DMS53 treated with DMSO at 0.1 percent for 48 hours (cell line): ENCODE measurements around the gene KDM2B.

Experiments
- DNase-seq: peaks from one replicate; lab custom pipeline; 2025; ENCODE audit not compliant: unreplicated experiment; lab: John Stamatoyannopoulos, UW

KDM2B gene

DNA sequence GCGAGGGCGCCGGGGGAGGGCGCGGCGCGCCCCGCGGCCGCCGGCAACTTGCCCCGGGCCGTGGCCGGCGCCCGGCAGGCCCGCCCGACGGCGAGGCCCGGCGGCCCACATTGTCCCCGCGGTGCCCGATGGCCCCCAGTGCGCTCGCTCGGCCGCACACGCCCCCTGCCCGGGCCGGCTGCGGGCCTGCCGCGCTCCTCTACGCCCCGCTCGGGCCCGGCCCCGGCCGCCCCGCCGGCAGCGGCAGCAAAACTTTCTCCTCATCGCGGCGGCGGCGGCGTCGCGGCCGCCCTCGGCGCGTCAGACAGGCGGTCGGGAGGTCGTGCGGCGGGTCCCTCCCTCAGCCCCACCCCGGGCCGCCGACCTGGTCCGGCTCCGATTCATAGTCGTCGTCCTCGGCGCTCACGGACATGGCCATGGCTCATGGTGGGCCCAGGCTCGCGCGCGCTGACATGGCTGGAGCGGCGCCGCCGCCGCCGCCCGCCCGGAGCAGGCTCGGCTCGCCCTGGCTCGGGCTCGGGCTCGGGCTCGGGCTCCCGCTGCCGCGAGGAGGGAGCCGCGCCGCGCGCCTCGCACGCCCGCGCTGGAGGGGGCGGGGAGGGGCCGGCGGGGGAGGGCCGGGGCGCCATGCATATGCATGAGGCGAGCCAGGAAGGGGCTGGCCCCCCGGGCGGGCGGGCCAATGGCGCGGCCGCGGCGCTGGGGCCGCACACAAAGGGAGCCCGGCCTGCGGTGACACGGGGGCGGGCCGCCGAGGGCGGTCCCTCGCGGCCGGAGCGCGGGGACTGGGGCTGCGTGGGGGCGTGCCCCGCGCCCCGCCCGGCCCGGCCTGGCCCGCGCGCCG is 113.8 kb downstream of the KDM2B start:
- peak; percentile 84 for DNase-seq

GRCh38 chr12:121465921-121466793 is 114.7 kb downstream of the KDM2B start:
- DNase-seq, result no peak

- DNase-seq, result no peak
Observed at GRCh38 chr12:121464331-121464730, 116.5 kb downstream of the KDM2B start.

- DNase-seq, result no peak
Observed at GRCh38 chr12:121461048-121461447, 119.8 kb downstream of the KDM2B start.

GRCh38 chr12:121456551-121456950 is 124.3 kb downstream of the KDM2B start:
- DNase-seq, result no peak

DNA sequence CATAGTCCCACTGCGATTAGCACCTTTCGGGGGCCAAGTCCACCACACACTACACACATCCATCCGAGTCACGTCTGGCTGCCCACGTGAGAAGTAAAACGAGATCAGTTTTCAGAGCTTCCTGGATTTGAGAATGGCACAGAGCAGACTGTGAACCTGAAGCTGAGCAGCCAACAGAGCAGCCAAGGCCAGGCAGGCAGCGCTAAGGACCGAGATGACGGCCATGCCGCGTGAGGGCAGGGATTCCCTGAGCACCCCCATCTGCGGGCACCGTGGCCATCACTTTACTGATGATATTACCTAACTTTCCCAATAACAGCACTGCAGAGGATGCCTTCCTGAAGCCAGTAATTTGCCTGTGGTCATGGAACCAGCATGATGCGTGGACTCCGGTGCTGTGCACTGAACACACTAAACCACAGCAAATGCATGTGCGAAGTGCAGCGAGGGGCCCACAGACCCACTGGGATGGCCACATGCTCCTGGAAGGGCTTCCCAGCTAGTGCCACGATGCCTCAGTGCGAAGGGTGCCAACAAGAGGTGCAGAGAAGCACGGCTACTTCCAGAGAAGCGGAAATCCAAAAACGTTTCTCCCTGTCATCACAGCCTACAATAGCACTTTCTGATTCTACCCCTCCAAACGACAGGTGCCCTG is 124.9 kb downstream of the KDM2B start:
- DNase-seq, result no peak

GRCh38 chr12:121454921-121455320 is 125.9 kb downstream of the KDM2B start:
- DNase-seq, result no peak

DNA sequence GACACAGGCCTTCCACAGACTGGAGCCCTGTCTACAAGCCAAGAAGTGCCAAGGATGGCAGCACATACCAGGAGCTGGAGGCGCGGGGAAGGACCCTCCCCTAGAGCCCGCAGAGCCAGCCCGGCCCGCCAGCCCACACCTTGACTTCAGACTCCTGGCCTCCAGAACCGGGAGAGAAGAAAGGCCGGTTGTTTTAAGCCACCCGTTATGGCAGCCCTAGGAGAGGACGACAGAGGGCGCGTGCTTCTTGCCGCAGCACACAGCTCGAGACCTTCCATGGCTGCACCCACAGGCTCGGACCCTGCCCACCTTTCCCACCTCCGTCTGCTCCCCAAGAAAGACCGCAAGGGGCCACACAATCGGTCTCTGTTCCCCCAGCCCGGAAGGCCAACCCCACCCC is 127.2 kb downstream of the KDM2B start:
- no peak for DNase-seq

- no peak for DNase-seq
Observed at GRCh38 chr12:121452985-121453360, 127.8 kb downstream of the KDM2B start.

DNA sequence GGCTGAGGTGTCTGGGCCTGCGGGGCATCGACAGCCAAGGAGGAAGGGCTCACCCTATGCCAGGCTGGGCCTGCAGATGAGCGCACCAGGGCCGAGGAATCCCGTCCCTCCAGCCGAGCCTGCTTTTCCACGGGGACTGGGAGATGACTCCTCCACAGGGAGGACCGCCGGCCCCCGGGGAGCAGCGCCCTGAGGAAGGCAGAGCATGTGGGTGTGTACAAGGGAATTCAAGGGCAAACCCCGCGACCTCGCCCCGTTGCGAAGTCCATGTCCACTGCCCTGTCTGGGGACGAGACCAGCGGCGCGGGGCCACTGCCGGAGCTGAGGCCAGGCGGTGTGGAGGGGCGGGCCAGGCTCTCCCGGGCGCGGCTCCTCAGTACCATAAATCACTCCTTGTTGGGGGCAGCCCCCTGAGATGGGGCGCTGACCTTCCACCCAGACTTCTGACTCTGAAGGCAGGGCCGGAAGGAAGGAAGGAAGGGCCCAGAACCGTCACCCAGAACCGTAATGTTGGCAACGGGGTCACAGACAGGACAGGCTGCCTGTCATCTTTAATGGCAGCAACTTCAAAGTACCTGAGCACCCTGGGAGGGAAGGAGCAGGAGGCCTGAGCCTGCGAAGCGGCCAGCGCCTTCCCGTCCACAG is 128.4 kb downstream of the KDM2B start:
- DNase-seq, result no peak

DNA sequence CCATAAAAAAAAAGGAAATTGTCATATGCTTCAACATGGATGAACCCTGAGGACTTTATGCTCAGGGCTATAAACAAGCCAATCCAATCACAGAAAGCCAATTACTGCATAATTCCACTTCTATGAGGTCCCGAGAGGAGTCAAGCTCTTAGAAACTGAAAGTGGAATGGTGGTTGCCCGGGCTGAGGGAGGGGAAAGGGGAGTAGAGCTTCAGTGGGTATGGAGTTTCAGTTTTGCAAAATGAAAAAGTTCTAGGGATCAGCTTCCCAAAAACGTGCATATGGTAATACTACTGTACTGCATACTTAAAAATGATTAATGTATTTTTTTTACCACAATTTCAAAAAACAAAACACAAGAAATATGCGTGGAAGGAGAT is 128.9 kb downstream of the KDM2B start:
- DNase-seq, result no peak

- no peak for DNase-seq
Observed at GRCh38 chr12:121448771-121449315, 132.0 kb downstream of the KDM2B start.

DNA sequence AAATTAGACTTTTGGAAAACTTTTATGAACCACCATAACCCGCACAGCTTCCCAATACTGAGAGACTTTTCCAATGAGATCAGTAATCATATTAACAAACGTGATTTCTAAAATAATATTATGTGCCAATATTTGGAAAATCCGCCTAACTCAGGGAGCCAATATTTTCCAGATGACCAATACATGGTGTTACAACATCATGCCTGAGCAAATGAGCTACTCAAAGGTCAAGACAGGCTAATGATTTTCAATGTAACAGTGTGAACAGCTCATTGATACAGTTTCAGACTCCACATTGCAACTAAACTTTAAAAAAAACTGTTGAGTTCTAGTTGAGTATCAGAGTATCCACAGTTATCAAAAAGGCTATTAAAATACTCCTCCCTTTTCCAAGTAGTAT is 134.1 kb downstream of the KDM2B start:
- DNase-seq, result no peak

DNA sequence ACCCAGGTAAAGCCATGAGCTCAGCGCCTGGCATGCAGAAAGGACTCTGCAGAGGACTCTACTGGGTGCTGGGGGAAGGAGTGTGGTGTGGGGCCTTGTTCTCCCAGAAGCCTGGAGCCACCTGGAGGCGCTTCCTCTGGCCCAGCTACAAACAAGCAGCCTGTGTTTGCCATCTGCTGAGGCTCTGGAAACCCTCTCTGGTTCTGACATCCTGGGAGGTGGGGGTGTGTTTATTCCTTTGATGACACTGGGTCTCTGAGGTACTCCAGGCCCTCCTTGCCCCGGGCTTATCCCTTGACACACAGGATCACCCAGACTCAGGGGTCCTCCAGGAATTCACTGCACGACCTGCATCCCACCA is 136.0 kb downstream of the KDM2B start:
- DNase-seq, result no peak

DNA sequence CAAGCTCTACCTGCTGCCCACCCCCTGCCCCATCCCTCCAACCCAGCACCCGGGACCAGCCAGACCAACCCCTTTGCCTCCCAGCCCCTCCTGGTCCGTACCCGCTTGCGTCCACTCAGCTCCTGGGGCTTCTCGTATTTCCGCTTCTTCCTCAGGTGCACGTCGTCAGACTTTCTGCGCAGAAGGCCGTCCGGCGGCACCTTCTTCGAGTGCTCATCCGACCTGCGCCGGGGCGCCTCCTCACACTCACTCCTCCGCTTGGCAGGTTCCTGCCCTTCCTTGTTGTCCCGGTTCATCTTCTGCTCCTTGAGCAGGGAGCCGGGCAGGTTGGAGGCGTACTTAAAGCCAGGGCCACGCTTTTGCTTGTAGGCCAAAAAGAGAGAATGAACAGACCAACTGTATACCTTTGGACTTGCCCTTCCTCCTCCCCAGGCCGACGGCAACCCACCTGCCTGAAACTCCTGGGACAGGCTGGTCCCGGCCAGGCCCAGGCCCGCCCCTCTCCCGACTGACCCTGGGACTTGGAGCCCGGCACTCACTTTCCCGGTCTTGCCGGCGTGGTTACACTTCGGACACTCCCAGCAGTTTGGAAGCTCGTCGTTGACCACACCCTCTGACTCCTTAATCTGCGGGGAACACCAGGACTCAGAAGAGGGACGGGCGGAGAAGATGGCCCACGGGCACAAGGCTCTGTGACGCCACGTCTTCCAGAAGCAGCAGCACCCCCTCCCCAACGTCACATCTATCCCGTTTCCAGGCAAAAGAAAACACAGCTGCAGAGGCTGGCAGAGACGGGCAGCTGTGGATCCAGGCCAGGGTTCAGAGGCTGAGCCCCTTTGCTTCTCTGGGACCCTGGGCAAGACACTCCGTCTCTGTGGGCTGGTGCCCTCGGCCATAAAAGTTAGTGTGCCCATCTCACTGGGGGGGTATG is 136.6 kb downstream of the KDM2B start:
- DNase-seq, result no peak

GRCh38 chr12:121443193-121443870 is 137.5 kb downstream of the KDM2B start:
- DNase-seq, result peak; percentile 65

- DNase-seq, result no peak
Observed at GRCh38 chr12:121442028-121442948, 138.5 kb downstream of the KDM2B start.

GRCh38 chr12:121441555-121441954 is 139.3 kb downstream of the KDM2B start:
- no peak for DNase-seq
